MCF 10A (cell line): ENCODE measurements around the gene CRHR1. TPM values are rescaled to one million over a fixed set of nuclear protein-coding genes. Genes with fewer than 3 reads are reported as not detected.

Experiments used
- BruUV-seq: library from RNA; stranded (reverse); fragments of 400-500 nt; replicated peaks from 2 replicates; lab custom pipeline; 2021; lab: Mats Ljungman, UMichigan
- CTCF ChIA-PET: fragments of 300-600 bp; sonication (Branson Sonifier 250); formaldehyde crosslinking; extraction: SDS; loops from one replicate; lab custom pipeline; 2021; ENCODE audit warnings: antibody characterized with exemption, inconsistent platforms; lab: Yijun Ruan, JAX
- POLR2A ChIA-PET: fragments of 300-600, 350-650 bp; sonication (Branson Sonifier 250); formaldehyde crosslinking; extraction: SDS; loops from one replicate; lab custom pipeline; 2020; ENCODE audit warnings: antibody characterized with exemption, inconsistent platforms; lab: Yijun Ruan, JAX
- DNase-seq: peaks from one replicate; pipeline ENCODE4 v3.0.0-alpha.2; 2018; ENCODE audit not compliant: unreplicated experiment
- H3K27ac Mint-ChIP-seq: one replicate; pipeline ENCODE4 v1.8.0; 2022; ENCODE audit warnings: mild to moderate bottlenecking, low read depth, mixed read lengths; ENCODE audit not compliant: unreplicated experiment
- H3K27me3 Mint-ChIP-seq: one replicate; pipeline ENCODE4 v1.8.0; 2022; ENCODE audit warnings: mixed read lengths; ENCODE audit not compliant: insufficient read depth, unreplicated experiment
- H3K36me3 Mint-ChIP-seq: one replicate; pipeline ENCODE4 v1.8.0; 2022; ENCODE audit warnings: mild to moderate bottlenecking, moderate library complexity, mixed read lengths; ENCODE audit not compliant: insufficient read depth, unreplicated experiment
- H3K4me1 Mint-ChIP-seq: one replicate; pipeline ENCODE4 v1.8.0; 2022; ENCODE audit warnings: mixed read lengths; ENCODE audit not compliant: insufficient read depth, unreplicated experiment
- H3K4me3 Mint-ChIP-seq: one replicate; pipeline ENCODE4 v1.8.0; 2022; ENCODE audit warnings: mild to moderate bottlenecking, moderate library complexity, mixed read lengths; ENCODE audit not compliant: unreplicated experiment
- H3K9me3 Mint-ChIP-seq: one replicate; pipeline ENCODE4 v1.8.0; 2022; ENCODE audit warnings: mixed read lengths; ENCODE audit not compliant: unreplicated experiment
- CTCF ChIP-seq: fragments of 200-600 bp; IDR thresholded peaks from one replicate; pipeline ENCODE4 v1.8.0; 2022; ENCODE audit warnings: antibody characterized with exemption, mild to moderate bottlenecking; ENCODE audit not compliant: unreplicated experiment
- intact Hi-C: fragments of 100-400 bp; cut with micrococcal nuclease; formaldehyde crosslinking; loops from 2 replicates; pipeline ENCODE4 v1.14.1; 2022
- total RNA-seq: library from RNA; stranded (reverse); gene quantifications from 2 replicates; pipeline ENCODE4 v1.2.3, GENCODE V29; 2022

The CRHR1 gene
- total RNA-seq, 1 experiment from 2014 or later, result not detected

- intact Hi-C loops, result no loop called here
- Mint-ChIP-seq H3K9me3 (no peaks in the 10 kb centered on the region), H3K27ac (no peak overlapping the region), H3K36me3 (peaks cover under 1% of the 10 kb centered on the region), H3K4me3 (no peak overlapping the region), H3K27me3 (peaks cover 75% of the 10 kb centered on the region), H3K4me1 (no peaks in the 10 kb centered on the region)
- TF ChIP-seq CTCF, result no peak
- BruUV-seq, result no TSS peak
- ChIA-PET POLR2A (no interaction called here), CTCF (interaction anchor here (0.5 to 1.0 kb wide), 2 partner anchors 113 to 163 kb away, joined by 3 to 4 read pairs; no protein-coding TSS in a partner anchor)
- no peak for DNase-seq
Observed at GRCh38 chr17:45755050-45755449, 29.1 kb upstream of the CRHR1 start.

- DNase-seq, result no peak
- CTCF ChIA-PET, result interaction anchor here (0.6 kb wide), 1 partner anchor 112 kb away, joined by 3 read pairs; no protein-coding TSS in a partner anchor
- no peaks in the 10 kb centered on the region for H3K36me3 Mint-ChIP-seq
- TF ChIP-seq CTCF, result no peak
- intact Hi-C loops, result no loop called here
- no peaks in the 10 kb centered on the region for H3K9me3 Mint-ChIP-seq
- H3K4me1 Mint-ChIP-seq, result no peaks in the 10 kb centered on the region
- H3K4me3 Mint-ChIP-seq, result no peak overlapping the region
- H3K27me3 Mint-ChIP-seq, result peaks cover 67% of the 10 kb centered on the region
- no peak overlapping the region for H3K27ac Mint-ChIP-seq
- BruUV-seq, result no TSS peak
- POLR2A ChIA-PET, result no interaction called here
Observed at GRCh38 chr17:45756266-45756991, 27.7 kb upstream of the CRHR1 start.

GRCh38 chr17:45757431-45758218 is 26.5 kb upstream of the CRHR1 start:
- Mint-ChIP-seq H3K9me3 (no peaks in the 10 kb centered on the region), H3K36me3 (no peaks in the 10 kb centered on the region), H3K4me1 (no peaks in the 10 kb centered on the region), H3K27me3 (peaks cover 67% of the 10 kb centered on the region), H3K4me3 (no peak overlapping the region), H3K27ac (no peak overlapping the region)
- BruUV-seq, result no TSS peak
- intact Hi-C loops, result no loop called here
- ChIA-PET CTCF (interaction anchor here (0.5 to 0.6 kb wide), 2 partner anchors 97 to 1108 kb away, joined by 3 to 4 read pairs; no protein-coding TSS in a partner anchor), POLR2A (interaction anchor here (0.6 kb wide), 1 partner anchor 397 kb away, joined by 3 read pairs; no protein-coding TSS in a partner anchor)
- DNase-seq, result peak; percentile 9
- no peak for TF ChIP-seq CTCF

GRCh38 chr17:45758544-45758943 is 25.6 kb upstream of the CRHR1 start:
- no TSS peak for BruUV-seq
- intact Hi-C loops, result no loop called here
- peaks cover 67% of the 10 kb centered on the region for H3K27me3 Mint-ChIP-seq
- CTCF ChIA-PET, result interaction anchor here (0.6 to 1.2 kb wide), 2 partner anchors 119 to 166 kb away, joined by 3 to 4 read pairs; no protein-coding TSS in a partner anchor
- H3K4me3 Mint-ChIP-seq, result no peak overlapping the region
- no peak for DNase-seq
- H3K4me1 Mint-ChIP-seq, result no peaks in the 10 kb centered on the region
- H3K36me3 Mint-ChIP-seq, result no peaks in the 10 kb centered on the region
- no peaks in the 10 kb centered on the region for H3K9me3 Mint-ChIP-seq
- POLR2A ChIA-PET, result no interaction called here
- H3K27ac Mint-ChIP-seq, result no peak overlapping the region
- TF ChIP-seq CTCF, result no peak
